Effector CD8-positive, alpha-beta T cell (primary cell): ENCODE data around the gene STXBP6.
"Not testable (repeated sequence)": the region's sequence is repeated elsewhere in the genome, so short reads cannot be mapped to it uniquely, and the experiment has no call there.

Source experiments
- DNase-seq: peaks from one replicate; lab custom pipeline; 2025; lab: John Stamatoyannopoulos, UW

STXBP6 gene

GRCh38 chr14:24802236-24802635, 247.7 kb downstream of the STXBP6 start:
- DNase-seq, result no peak

- no peak for DNase-seq
Observed at GRCh38 chr14:24801024-24801423, 248.9 kb downstream of the STXBP6 start.

- DNase-seq, result no peak
Observed at GRCh38 chr14:24798911-24799462, 251.0 kb downstream of the STXBP6 start.

- DNase-seq, result no peak
Observed at GRCh38 chr14:24795406-24795805, 254.5 kb downstream of the STXBP6 start.

- DNase-seq, result no peak
Observed at GRCh38 chr14:24794644-24795305, 255.2 kb downstream of the STXBP6 start.

- DNase-seq, result no peak
Observed at GRCh38 chr14:24790196-24790595, 259.8 kb downstream of the STXBP6 start.

- no peak for DNase-seq
Observed at GRCh38 chr14:24789378-24789884, 260.5 kb downstream of the STXBP6 start.

- DNase-seq, result no peak
Observed at GRCh38 chr14:24785698-24786097, 264.2 kb downstream of the STXBP6 start.

- DNase-seq, result no peak
Observed at GRCh38 chr14:24784981-24785380, 265.0 kb downstream of the STXBP6 start.

- no peak for DNase-seq
Observed at GRCh38 chr14:24783791-24784190, 266.2 kb downstream of the STXBP6 start.

- DNase-seq, result no peak
Observed at GRCh38 chr14:24780281-24780680, 269.7 kb downstream of the STXBP6 start.

- no peak for DNase-seq
Observed at GRCh38 chr14:24777678-24778077, 272.3 kb downstream of the STXBP6 start.

GRCh38 chr14:24775950-24776349, 274.0 kb downstream of the STXBP6 start:
- no peak for DNase-seq

- no peak for DNase-seq
Observed at GRCh38 chr14:24774187-24774915, 275.6 kb downstream of the STXBP6 start.

GRCh38 chr14:24773564-24773963, 276.4 kb downstream of the STXBP6 start:
- DNase-seq, result not testable (repeated sequence)

GRCh38 chr14:24766434-24766833, 283.5 kb downstream of the STXBP6 start:
- DNase-seq, result no peak

GRCh38 chr14:24761141-24761540, 288.8 kb downstream of the STXBP6 start:
- no peak for DNase-seq
